HG03139 (cell line): ENCODE measurements around the gene EFEMP1.

Experiments
- ATAC-seq: cut with Tn5 transposase; IDR thresholded peaks from one replicate; pipeline ENCODE4 v1.9.1; 2021; ENCODE audit not compliant: unreplicated experiment

Gene EFEMP1

DNA sequence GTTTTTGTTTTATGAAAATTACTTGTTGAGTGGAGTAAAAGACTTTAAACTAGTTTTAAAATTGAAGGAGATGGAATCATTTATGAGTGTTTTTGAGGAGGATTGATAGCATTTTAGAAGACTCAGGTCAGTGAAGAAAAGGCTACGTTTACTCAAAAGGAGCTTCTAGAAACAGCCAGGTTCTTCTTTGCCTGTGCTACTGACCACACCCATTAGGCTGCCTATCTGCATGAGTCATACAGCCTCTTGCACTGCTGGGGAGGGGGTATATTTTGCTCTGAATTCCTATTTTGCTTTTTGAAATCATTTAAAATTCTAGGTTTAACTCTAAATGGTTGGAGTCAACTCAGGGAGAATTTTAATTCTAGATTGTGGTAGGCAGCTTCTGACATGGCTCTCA lies 22.3 kb downstream of the EFEMP1 start:
- no peak for ATAC-seq

GRCh38 chr2:55899881-55900280 lies 23.7 kb downstream of the EFEMP1 start:
- ATAC-seq, result no peak

GRCh38 chr2:55898386-55899040 lies 25.1 kb downstream of the EFEMP1 start:
- no peak for ATAC-seq

GRCh38 chr2:55896633-55897032 lies 26.9 kb downstream of the EFEMP1 start:
- no peak for ATAC-seq

DNA sequence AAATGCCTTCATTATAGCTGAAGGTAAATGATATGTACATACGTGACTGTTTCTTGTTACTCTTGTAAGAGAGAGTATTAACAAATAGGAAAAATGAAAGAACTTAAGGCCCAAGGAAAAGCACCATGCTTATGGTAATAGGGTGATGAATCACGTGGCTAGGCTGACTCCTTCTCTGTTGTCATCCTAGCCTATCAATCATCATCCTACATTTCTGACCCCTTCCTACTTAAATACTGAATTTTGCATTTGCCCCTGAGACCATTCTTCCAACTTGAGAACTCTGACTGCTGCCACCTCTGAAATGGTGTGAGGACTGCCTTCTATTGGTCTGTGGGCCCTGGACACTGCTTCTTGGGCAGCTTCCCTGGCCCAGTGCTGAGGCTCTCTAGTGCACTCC lies 28.9 kb downstream of the EFEMP1 start:
- ATAC-seq, result no peak

GRCh38 chr2:55891671-55892094 lies 31.9 kb downstream of the EFEMP1 start:
- no peak for ATAC-seq

DNA sequence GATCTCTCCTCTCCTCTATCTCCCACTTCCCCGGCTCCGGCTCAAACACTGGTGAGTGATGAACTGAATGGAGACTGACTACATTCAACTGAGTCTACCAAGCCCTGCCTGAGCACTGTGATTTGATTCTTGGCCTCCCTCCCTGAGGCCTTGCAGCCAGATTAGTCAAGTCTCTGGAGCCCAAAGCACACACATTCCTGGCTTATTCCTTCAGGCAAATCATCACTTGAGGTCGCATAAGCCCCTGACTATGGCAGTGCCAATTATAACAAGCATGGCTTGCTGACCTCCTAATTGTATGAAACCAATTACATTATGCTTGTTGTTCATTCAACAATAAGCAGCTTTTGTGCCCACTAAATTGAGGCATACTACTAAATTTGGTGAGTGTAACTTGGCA lies 34.6 kb downstream of the EFEMP1 start:
- ATAC-seq, result no peak

DNA sequence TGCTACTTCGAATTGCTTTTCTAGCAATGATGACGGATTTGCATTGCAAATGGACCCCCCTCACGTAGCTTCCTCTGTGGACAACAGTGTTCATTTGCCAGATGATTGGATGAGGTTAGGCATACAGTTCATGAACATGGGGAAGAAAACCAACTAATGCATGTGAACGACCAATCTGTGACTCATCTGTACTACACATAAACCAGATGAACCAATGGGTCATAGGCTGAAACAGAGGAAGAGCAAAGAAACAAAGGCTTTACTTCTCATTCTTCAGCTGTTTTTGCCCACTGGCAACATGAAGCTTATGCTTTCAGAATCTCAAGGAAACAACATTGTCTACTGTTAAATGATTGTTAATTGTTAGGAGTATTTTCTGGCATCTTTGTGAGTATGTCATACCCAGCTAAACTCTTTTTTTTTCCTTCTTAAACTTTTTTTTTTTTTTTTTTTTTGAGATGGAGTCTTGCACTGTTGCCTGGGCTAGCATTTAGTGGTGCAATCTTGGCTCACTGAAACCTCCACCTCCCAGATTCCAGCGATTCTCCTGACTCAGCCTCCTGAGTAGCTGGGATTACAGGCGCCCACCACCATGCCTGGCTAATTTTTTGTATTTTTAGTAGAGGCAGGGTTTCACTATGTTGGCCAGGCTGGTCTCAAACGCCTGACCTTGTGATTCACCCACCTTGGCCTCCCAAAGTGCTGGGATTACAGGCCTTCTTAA lies 35.5 kb downstream of the EFEMP1 start:
- no peak for ATAC-seq

- no peak for ATAC-seq
These were observed 36.2 kb downstream of the EFEMP1 start for GRCh38 chr2:55887351-55887750.

DNA sequence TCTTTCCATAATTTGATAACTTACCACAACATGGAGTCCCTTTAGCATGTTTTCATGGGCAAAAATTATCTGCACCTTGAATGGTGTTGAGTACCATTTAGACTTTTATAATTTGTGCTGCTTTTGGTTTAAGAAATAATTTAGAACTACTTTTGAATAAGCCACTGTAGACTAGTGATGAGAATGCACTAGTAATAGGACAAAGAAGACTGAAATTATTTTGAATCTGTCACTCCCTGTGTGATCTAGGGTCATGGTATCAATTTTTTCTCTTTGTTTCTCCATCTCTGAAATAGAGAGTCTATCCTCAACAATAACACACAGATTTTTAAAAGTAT lies 37.7 kb downstream of the EFEMP1 start:
- ATAC-seq, result no peak

DNA sequence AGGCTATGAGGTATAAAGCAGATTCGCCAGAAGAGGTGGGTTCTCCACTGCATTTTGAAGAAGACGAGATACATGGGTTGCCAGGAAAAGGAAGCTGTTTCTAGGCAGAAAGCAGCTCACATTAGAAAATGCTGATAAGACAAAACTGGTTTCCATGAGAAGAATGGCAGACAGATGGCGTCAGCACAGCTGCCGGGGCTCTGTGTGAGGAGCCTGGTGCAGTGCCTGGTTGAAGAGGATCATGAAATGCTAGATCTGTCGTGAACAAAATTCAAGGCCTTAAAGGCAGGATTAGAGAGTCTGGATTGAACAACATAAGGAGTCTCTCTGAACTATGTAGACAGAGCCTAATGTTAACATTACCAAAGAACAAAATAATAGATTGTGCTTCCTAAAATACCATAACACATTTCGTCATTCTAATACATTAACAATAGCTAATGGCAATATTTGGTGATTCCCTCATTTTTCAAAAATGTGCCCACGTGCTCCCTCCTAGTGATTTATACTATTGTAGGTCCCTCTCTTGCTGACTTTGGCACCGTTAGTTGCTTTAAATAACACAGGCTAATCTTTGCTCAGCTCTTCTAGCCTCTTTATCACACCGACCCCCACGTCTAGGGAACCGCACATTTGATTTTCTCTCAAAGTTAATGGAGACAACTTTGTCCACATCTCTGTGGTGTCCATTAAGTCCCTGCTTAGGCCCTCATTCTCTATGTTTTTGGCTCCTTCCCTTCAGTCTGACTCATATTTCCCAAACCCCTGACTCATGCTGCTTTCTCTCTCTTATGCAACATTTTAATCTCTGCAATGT lies 38.2 kb downstream of the EFEMP1 start:
- ATAC-seq, result no peak

DNA sequence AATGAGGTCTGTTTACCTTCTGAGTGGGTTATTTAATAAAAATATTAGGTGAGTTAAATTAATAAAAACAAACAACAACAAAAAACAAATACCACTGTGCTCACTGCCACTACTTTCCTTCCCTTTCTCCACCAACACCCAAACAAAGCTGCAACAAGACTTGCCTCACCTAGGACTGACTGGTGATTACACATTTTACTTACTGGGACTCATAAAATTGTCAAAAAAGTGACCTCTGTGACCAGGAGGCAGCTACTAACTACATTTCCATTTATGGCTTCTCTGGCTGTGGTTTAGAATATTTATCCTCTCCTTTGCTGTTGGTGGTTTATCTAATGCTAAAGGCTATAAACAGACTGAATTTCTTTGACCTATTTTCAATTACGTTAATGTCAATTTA lies 39.8 kb downstream of the EFEMP1 start:
- ATAC-seq, result no peak

DNA sequence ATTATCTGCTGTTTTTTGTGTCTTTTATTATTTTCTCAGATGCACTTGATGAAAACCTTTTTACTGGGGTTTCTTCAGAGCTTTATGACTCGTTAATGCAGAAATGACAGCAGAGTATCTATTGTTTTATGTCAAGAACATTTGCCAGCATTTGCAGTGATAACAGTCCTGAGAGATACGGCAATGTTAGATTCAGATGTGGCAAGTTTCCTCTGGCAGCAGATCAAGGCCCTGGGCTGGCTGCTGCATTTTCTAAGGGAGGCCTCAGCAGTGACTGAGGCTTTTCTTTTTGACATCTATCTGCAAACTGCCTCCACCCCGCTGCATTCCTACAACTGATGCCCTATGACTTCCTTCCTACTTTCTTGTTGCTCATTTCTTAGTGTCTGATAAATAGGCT lies 40.2 kb downstream of the EFEMP1 start:
- no peak for ATAC-seq

GRCh38 chr2:55882954-55883353 lies 40.6 kb downstream of the EFEMP1 start:
- ATAC-seq, result no peak

DNA sequence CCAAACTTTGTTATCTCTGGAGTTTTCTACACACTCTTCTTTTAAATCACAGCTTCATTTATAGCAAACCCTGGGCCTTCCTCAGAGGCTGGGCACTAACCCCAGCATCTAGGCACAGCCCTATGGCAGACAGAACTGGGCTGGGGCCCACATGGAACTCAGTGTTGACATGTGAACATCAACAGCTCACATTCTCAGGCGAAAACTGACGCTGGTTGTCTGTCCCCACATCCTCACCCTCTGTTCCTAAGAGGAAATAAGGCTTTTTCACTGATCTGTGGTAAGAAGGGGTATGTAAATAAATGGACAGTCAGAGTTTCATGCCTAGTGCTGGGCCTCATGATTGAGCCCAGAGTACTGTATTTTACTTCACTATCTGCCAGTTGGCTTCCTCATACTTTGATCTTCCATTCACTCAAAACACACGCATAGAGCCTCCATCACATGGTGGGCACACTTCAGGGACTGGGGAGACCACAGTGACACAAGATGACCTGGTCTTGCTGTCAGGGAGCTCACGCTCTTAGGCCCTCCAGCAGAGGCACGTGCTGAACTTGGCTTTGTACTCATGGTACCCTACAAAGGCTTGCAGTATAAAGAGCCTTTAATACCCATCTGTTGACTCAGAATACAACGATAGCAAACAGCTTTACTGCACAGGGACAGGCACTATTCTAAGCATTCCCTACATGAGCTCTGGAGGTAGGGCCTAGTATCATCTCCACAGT lies 43.0 kb downstream of the EFEMP1 start:
- ATAC-seq, result no peak

GRCh38 chr2:55879976-55880375 lies 43.6 kb downstream of the EFEMP1 start:
- ATAC-seq, result no peak

- ATAC-seq, result no peak
These were observed 46.5 kb downstream of the EFEMP1 start for GRCh38 chr2:55877087-55877436.

DNA sequence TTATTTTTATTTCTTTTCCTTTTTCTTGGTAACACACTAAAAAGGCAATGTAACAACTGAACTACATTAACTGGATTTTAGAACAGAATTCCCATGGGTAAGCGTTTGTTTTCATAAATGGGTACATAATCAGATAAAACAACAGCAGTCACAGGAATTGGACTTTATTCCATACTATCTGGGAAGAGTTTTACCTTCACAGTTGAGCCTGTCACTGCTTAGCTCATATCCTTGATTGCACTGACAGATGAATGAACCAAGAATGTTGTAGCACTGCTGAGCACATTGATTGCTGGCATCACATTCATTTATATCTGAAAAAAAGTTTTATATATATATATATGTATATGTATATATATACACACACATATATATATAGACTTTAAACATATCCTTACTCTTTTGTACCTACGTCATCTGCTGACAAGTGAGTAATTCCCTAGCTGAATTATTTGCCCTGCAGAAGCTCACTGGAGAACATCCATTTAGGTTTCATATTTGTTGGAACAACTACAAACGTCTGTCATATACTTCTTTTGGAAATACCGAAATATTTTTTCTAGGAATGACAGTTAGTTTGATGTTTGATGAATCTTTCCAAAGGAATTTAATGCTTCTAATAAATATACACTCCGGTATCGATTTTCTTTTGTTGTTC lies 47.0 kb downstream of the EFEMP1 start:
- no peak for ATAC-seq

DNA sequence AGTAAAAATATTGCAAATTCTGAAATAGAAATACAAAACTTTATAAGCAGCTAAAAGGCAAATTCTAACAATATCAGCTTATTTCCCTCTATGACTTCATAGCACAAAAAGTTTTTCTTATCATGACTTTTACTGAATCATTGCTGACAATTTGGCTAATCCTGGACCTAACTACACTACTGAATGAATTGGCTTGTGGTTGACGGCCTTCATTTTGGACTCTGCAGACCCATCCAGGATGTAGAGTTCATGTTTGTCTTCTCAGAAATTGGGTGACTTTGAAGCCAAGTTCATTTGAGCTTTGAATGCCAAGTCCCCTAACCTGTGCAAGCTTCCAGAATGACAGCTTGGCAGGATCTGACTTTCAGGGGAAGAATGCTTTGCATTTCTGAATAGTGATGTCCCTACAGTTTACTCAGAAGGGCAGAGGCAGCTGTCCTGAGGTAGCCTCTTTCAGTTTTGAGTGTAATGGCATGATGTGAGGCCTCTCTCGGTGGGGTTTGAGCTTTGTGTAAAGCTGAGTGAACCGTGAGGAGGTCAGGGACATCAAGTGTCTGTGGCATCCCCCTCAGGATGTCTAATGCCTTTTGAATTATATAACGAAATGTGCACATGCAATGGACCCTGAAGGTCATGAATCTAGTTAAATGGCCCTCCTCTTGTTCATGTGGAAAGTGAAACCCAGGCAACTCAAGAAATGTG lies 48.0 kb downstream of the EFEMP1 start:
- no peak for ATAC-seq

DNA sequence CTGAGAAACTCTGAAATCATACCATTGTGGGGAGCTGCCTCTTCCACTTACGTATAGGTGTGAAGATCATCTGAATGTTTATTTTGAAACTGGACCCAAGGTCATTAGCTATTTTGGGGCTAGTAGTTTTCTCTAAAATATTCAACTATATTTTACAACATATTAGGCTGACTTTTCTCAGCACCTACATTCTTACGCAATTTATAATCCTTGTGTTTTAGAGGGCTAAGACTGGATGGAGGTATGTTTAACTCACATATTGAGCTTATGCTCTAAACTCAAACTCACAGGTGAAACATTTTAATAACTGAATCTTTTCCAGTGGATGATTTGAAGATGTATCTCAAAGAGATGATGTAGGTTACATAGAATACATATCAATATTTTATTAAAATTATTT lies 49.2 kb downstream of the EFEMP1 start:
- ATAC-seq, result no peak
